AG09309 (cell line): ENCODE measurements around the gene ZNF555.

Experiments
- DNase-seq: peaks from one replicate; pipeline ENCODE4 v3.0.0-alpha.2; 2010; ENCODE audit warnings: low read depth
- H3K4me3 ChIP-seq: 2 replicates; pipeline ENCODE4 v1.5.1; 2011; ENCODE audit warnings: mild to moderate bottlenecking, low read depth, low read length, moderate library complexity; ENCODE audit not compliant: control insufficient read depth
- CTCF ChIP-seq: IDR thresholded peaks from 2 replicates; pipeline ENCODE4 v1.5.1; 2011; ENCODE audit warnings: mild to moderate bottlenecking, low read depth, low read length, inconsistent platforms; ENCODE audit not compliant: insufficient read depth, control insufficient read depth; ENCODE audit errors: missing control alignments

ZNF555 gene

DNA sequence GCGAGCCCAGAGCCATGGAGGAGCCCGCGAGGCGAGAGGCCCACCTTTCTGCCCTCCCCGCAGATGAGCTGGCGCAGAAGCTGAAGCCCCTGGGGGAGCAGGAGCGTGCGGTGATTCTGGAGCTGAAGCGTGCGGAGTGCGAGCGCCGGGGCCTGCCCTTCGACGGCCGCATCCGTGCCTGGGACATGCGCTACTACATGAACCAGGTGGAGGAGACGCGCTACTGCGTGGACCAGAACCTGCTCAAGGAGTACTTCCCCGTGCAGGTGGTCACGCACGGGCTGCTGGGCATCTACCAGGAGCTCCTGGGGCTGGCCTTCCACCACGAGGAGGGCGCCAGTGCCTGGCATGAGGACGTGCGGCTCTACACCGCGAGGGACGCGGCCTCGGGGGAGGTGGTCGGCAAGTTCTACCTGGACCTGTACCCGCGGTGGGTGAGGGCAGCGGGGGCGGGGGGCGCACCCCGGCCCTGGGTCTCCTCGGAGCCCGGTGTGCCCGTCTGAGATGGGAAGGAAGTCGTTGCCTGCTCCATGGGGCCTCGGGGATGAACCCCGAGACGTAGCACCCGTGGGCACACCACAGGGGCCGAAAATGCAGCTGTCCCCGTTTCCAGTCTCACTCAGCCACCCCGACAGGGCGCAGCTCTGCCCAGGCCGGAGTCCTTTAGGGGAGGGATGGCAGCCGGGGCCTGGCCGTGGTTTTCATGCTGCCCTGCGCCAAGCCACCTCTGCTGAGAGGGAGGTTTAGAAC lies 33.7 kb upstream of the ZNF555 start:
- no peak overlapping the region for H3K4me3 ChIP-seq
- TF ChIP-seq CTCF = no peak
- no peak for DNase-seq

GRCh38 chr19:2808129-2808941 lies 32.9 kb upstream of the ZNF555 start:
- no peak overlapping the region for H3K4me3 ChIP-seq
- no peak for TF ChIP-seq CTCF
- DNase-seq = no peak

GRCh38 chr19:2809387-2810140 lies 31.7 kb upstream of the ZNF555 start:
- no peak overlapping the region for H3K4me3 ChIP-seq
- TF ChIP-seq CTCF = no peak
- no peak for DNase-seq

DNA sequence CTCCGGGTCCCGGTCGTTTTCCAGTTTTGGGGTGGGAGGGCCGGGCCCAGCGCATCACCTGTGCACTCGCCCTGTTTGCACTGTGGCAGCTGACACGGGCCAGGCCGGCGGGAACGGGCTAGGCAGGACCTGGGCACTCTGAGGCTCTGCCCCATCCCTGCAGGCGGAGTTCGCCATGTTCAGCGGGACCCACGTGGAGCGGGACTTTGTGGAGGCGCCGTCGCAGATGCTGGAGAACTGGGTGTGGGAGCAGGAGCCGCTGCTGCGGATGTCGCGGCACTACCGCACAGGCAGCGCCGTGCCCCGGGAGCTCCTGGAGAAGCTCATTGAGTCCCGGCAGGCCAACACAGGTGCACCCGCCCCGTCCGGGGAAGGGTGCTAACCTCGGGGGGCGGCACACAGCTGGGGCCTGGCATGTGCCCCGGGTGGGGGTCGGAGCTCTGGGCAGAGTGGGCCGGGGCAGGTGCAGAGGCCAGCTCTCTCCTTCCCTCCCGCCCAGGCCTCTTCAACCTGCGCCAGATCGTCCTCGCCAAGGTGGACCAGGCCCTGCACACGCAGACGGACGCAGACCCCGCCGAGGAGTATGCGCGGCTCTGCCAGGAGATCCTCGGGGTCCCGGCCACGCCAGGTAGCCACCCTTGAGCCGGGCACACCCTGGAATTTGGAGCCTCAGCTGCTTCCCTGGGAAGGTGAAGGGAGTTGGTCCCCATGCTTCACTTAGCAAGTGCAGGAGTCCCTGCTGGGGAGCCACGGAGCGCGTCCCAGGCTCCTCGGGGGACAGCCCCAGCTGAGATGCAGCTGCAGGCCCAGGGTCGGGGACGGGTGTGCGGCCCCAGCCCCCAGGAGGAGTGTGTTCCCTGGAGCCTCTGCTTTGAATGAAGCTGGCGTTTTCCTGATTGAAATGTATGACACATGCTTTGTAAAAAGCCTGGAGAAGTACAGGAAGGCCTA lies 30.9 kb upstream of the ZNF555 start:
- H3K4me3 ChIP-seq = no peak overlapping the region
- DNase-seq = no peak
- no peak for TF ChIP-seq CTCF

DNA sequence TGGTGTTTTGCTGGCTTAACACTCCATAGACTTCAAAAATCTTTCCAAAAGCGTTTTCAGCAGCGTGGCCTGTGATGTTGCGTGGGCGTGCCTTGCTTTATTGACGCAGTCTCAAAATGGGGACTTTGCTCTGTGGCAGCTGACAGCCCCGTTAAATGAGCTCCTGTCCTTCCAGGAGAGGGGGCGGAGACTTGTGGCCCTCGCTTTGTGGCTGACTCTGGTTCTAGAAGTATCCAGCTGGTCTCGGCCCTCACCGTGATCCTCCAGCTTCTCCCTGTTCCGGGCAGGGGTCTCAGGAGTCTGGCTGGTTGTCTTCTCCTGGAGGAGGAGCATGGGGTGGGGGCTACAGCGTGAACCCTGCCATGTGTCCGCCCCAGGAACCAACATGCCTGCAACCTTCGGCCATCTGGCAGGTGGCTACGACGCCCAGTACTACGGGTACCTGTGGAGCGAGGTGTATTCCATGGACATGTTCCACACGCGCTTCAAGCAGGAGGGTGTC lies 30.0 kb upstream of the ZNF555 start:
- no peak overlapping the region for H3K4me3 ChIP-seq
- TF ChIP-seq CTCF = no peak
- DNase-seq = no peak
